GM08714 (cell line): ENCODE measurements around the gene TANGO6.
"Not testable (repeated sequence)": the region's sequence is repeated elsewhere in the genome, so short reads cannot be mapped to it uniquely, and the experiment has no call there.

Experiments
- H3K4me3 ChIP-seq: fragments of 200-500 bp; sonication (Bioruptor generic); 2 replicates; pipeline ENCODE4 v1.5.1; 2014; ENCODE audit warnings: mild to moderate bottlenecking, low read length, inconsistent platforms
- ZNF274 ChIP-seq: IDR thresholded peaks from 2 replicates; pipeline ENCODE4 v1.6.1; 2012; ENCODE audit warnings: mild to moderate bottlenecking, low read depth, low read length

Gene TANGO6

DNA sequence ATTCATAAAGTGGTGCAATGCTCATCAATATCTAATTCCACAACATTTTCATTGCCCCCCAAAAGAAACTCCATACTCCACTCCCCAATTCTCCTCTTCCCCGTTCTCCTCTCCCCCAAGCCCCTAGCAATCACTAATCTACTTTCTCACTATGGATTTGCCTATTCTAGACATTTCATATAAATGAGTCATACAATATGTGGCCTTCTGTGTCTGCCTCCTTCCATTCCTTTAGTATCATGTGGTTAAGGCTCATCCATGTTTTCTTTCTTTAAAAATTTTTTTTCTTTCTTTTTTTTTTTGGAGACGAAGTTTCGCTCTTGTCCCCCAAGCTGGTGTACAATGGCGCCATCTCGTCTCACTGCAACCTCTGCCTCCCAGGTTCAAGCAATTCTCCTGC, 205.8 kb downstream of the TANGO6 start:
- no peak for TF ChIP-seq ZNF274
- no peak overlapping the region for H3K4me3 ChIP-seq

DNA sequence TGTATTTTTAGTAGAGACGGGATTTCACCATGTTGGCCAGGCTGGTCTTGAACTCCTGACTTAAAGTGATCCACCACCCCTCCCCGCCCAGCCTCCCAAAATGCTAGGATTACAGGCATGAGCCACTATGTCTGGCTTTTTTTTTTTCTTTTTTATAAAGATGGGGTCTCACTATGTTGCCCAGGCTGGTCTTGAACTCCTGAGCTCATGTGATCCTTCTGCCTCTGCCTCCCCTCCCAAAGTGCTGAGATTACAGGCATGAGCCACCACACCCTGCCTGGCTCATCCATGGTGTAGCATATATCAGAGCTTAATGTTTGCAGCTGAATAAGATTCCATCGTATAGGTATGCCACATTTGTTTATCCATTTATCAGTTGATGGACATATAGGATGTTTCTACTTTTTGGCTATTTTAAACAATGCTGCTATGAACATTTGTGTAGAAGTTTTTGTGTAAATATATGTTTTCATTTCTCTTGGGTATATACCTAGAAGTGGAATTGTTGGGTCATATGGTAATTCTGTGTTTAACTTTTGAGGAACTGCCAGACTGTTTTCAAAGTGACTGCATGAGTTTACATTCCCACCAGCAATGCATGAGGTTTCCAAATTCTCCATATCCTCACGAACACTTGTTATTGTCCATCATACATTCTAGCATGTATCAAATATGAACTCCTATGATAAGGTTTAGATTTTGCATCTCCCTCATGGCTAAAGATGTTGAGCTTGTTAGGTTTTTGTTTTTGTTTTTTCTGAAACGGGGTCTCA, 206.5 kb downstream of the TANGO6 start:
- H3K4me3 ChIP-seq = no peak overlapping the region
- TF ChIP-seq ZNF274 = no peak

- not testable (repeated sequence) for H3K4me3 ChIP-seq
Measured at GRCh38 chr16:69051517-69051830, 208.1 kb downstream of the TANGO6 start.

- no peak overlapping the region for H3K4me3 ChIP-seq
- TF ChIP-seq ZNF274 = no peak
Measured at GRCh38 chr16:69055008-69055407, 211.7 kb downstream of the TANGO6 start.

GRCh38 chr16:69055980-69056379, 212.6 kb downstream of the TANGO6 start:
- TF ChIP-seq ZNF274 = no peak
- H3K4me3 ChIP-seq = no peak overlapping the region

GRCh38 chr16:69056421-69056820, 213.1 kb downstream of the TANGO6 start:
- H3K4me3 ChIP-seq = no peak overlapping the region
- no peak for TF ChIP-seq ZNF274

DNA sequence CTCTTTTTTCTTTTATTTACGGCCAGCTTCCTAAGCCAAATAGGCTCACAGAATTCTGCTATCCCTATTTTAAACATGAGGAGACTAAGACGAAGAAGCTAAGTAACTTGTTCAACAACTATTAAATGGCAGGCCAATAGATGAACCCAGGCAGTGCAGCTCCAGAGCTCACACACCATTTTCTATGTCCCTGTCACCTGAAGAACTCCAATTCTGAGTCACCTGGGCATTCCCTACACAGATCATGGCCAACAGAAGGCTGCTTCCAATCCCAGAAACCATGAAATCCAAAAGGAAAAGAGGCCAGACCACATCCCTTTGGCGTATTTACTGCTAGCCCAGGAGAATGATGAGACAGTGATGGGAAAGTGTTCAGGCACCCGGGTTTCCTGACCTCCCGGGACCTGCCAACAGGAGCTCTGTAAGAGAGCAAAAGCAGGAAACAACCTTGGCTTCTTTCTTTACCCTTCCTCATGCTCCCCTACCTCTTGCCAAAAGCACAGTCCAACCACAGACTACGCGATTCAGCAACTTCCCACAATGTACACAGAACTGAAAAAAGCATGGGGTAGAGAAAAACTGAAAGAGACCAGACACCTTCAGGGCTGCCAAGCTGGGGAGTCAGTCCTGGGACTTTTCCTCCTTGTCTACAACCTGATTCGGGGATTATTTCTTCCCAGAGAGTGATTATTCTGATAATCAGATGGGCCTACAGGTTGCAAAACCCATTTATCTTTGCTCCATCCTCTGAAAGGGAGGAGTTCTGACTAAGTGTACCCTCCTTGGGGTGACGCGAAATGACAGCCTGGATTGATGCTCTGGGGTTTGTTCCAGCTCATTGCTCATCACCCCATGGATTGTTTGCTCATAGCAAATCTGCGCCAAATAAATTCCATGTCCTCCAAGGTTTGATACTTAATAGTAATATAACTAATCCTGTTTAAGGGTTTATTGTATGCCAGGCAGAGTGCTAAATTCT, 214.4 kb downstream of the TANGO6 start:
- no peak for TF ChIP-seq ZNF274
- no peak overlapping the region for H3K4me3 ChIP-seq

GRCh38 chr16:69063491-69063890, 220.2 kb downstream of the TANGO6 start:
- H3K4me3 ChIP-seq = not testable (repeated sequence)

DNA sequence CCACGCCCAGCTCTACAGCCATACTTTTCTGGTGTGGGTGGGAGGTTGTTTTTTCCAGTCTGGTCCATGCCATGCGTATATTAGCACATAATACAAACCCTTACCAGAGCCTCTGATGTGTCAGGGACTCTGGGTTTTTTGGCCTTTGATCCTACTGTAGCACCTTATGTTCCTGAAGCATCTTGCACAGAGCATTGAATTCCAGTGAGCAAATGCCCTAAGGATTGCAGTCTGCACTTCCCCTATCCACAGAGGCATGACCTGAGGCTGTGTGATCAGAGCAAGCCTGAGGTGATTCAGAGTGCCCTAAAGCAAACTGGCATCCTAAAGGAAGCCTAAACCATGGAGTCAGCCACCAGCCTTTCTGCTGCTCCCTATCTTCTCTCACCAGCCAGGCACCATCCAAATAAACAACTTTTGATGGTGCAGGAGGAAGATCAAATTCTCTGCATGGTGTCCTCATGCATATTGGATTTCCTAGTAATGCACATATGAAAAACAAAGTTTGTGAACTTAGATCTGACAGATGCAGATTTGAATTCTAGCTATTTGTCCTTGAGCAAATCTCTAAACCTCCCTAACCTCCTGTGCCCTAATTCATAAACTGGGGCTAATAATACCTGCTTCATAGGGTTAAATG, 220.9 kb downstream of the TANGO6 start:
- H3K4me3 ChIP-seq = no peak overlapping the region
- TF ChIP-seq ZNF274 = no peak

- no peak for TF ChIP-seq ZNF274
- no peak overlapping the region for H3K4me3 ChIP-seq
Measured at GRCh38 chr16:69064764-69065313, 221.5 kb downstream of the TANGO6 start.

DNA sequence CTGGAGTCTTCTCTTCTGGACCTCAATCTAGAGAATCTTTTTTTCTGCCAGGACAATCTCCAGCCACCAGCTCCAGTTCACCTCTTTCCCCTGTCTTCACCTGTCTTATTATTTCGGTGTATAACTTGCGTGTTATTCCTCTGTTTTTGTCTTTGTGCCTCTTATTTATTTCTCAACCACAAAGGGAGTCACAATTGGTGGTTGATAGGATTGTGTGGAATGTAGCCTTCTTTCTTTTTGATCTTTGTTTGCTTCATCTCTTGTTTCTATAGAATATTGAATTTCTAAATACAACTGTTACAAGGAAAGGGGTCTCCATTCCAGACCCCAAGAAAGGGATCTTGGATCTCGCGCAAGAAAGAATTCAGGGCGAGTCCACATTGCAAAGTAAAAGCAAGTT, 226.2 kb downstream of the TANGO6 start:
- no peak overlapping the region for H3K4me3 ChIP-seq
- TF ChIP-seq ZNF274 = no peak

DNA sequence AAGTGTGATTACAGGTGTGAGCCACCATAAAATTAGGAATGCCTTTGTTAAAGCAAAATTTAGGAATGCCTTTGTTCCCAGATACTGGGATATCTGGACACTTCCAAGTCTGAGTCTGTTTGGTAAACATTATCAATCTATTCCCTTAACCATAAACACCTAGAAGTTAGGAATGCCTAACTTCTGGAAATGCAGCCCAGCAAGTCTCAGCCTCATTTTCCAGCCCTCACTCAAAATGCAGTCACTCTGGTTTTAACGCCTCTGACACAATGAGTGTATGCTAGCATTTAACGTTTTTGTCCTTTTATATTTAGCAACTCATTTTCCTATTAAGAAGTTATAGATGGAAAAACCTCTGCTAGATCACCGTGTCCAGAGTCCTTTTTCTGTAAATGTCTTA, 227.7 kb downstream of the TANGO6 start:
- no peak for TF ChIP-seq ZNF274
- no peak overlapping the region for H3K4me3 ChIP-seq

GRCh38 chr16:69072640-69072974, 229.3 kb downstream of the TANGO6 start:
- no peak for TF ChIP-seq ZNF274
- no peak overlapping the region for H3K4me3 ChIP-seq

GRCh38 chr16:69073181-69073702, 229.9 kb downstream of the TANGO6 start:
- no peak overlapping the region for H3K4me3 ChIP-seq
- no peak for TF ChIP-seq ZNF274
